Ovary (tissue), 9 donors: ENCODE results near the gene SOCS1. TPM values are rescaled to one million over a fixed set of nuclear protein-coding genes. Genes with fewer than 3 reads are reported as not detected.

Experiments
- DNase-seq, 5 donors: peaks; one replicate each; pipeline ENCODE4 v3.0.0-alpha.2; 2019 to 2020
- H3K27ac ChIP-seq, 2 donors: fragments of 200-600 bp; one replicate each; pipeline versions ENCODE4 v1.5.1 to v1.8.0; 2019 to 2022
- H3K27me3 ChIP-seq: fragments of 200-600 bp; one replicate; pipeline ENCODE4 v1.8.0; 2022
- H3K36me3 ChIP-seq: fragments of 200-600 bp; sonication (generic); one replicate; pipeline ENCODE4 v1.5.1; 2019
- H3K4me1 ChIP-seq: one replicate; pipeline ENCODE4 v1.8.1; 2013; ENCODE audit warnings: mild to moderate bottlenecking, moderate library complexity; ENCODE audit not compliant: insufficient read depth
- H3K4me3 ChIP-seq: fragments of 200-600 bp; sonication (generic); one replicate; pipeline ENCODE4 v1.5.1; 2017
- H3K9me3 ChIP-seq, 2 donors: fragments of 200-600 bp in 1 of 2; sonication (generic) in 1 of 2; one replicate each; pipeline versions ENCODE4 v1.5.1 to v1.8.1; 2013 to 2019; ENCODE audit warnings: mild to moderate bottlenecking in 1 of 2, moderate library complexity in 1 of 2
- EP300 ChIP-seq: sonication (generic); formaldehyde crosslinking; IDR thresholded peaks from one replicate; pipeline ENCODE4 v1.6.1; 2017; ENCODE audit warnings: antibody characterized with exemption
- POLR2A ChIP-seq: fragments of 450-650 bp; IDR thresholded peaks from one replicate; pipeline ENCODE4 v1.6.1; 2017; ENCODE audit warnings: antibody characterized with exemption, mild to moderate bottlenecking, moderate library complexity
- WGBS, 3 donors: extraction: QIAGEN DNeasy Blood & Tissue Kit in 1 of 3; methylation state at CpG; one replicate each; pipeline versions ENCODE4 v1.1.5 to v1.1.7; 2013 to 2017; 5-methylcytosine and 5-hydroxymethylcytosine counted together
- intact Hi-C, 4 donors: fragments of 100-400 bp; cut with DNase I; formaldehyde crosslinking; loops; one replicate each; pipeline versions ENCODE4 v1.11.0 to v1.15.1; 2022 to 2023
- polyA plus RNA-seq, 2 donors: library from polyadenylated mRNA; stranded (reverse); fragments of 200-250 nt in 1 of 2; fragments of 350-450 nt in 1 of 2; fragmentation: Illumina TruSeq in 1 of 2; extraction: RNeasy Lipid Tissue Mini Kit (QIAGEN cat#74804) in 1 of 2; gene quantifications; one replicate each; pipeline ENCODE4 v1.2.3, GENCODE V29; 2013 to 2014
- total RNA-seq, 7 donors: library from RNA; depleted of rRNA in 2 of 7; stranded (reverse); fragments of >200 nt in 2 of 7; fragmentation: NEBNext Ultra II Directional in 3 of 7; extraction: Animal tissue kit (Norgen Biotek cat#: 25700) in 3 of 7; gene quantifications; one replicate each; pipeline versions ENCODE4 v1.1.0 to v1.2.4, GENCODE V29; 2016 to 2023
- TF ChIP-seq, protein P1 (sequence below), 3 donors: fragments of 450-650 bp in 2 of 3; fragments of 200-600 bp in 1 of 3; IDR thresholded peaks; one replicate each; pipeline versions ENCODE4 v1.5.1 to v1.8.0; 2016 to 2022; ENCODE audit warnings: antibody characterized with exemption in 3 of 3, mild to moderate bottlenecking in 1 of 3
- donor health status: DM: no; HTN: no; CAD: no; lungs with moderate emphysema.
- donor health status: DM: no; HTN: no; CAD: no.
- donor health status: Bipolar disorder and iron deficiency.
- donor health status: DM: yes; HTN: yes; CAD: no.
- donor health status: DM: no; HTN: no; CAD: no.
- donor health status: DM: yes; HTN: yes; CAD: no.

SOCS1 gene
- total and polyA plus RNA-seq, 9 donors: 1.1 to 42.7 (median 8.3) TPM

DNA sequence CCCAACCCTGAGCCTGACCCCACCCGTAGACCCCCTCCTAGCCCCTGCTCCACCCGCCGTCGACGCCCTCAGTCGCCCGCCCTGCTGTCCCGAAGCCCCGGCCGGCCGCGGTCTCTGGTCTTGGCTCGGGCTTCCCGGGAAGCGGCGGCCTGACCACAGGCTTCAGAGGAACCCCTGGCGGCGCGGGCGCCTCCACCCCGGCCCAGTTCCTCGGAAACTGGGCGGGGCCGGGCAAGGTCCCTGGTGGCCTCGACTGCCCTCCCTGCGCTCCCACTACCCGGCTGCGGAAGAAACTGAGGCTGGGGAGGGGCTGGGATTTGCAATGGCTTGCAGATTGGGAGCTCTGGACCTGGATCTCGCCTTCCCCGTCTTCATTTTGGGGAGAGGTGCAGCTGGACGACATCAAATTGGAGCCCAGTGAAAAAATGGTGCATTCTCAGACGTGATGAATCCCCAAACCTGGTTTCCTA, 692 bp upstream of the SOCS1 start:
- DNase-seq: peak in 2 of 5 donors; percentile 63 to 80
- Histone ChIP-seq H3K27ac (peak overlapping the region; percentile 73 to 99), H3K9me3 (no peaks in the 10 kb centered on the region), H3K4me1 (peaks cover 6% of the 10 kb centered on the region), H3K4me3 (peak overlapping the region; percentile 87), H3K27me3 (no peaks in the 10 kb centered on the region), H3K36me3 (no peaks in the 10 kb centered on the region)
- intact Hi-C loops: loop anchor here (2.0 to 10.0 kb wide), 6 partner anchors 56 to 286 kb away; partner anchors contain the start of gene RMI2 (in 2 of the 4)
- TF ChIP-seq POLR2A: no peak
- TF ChIP-seq, protein P1, sequence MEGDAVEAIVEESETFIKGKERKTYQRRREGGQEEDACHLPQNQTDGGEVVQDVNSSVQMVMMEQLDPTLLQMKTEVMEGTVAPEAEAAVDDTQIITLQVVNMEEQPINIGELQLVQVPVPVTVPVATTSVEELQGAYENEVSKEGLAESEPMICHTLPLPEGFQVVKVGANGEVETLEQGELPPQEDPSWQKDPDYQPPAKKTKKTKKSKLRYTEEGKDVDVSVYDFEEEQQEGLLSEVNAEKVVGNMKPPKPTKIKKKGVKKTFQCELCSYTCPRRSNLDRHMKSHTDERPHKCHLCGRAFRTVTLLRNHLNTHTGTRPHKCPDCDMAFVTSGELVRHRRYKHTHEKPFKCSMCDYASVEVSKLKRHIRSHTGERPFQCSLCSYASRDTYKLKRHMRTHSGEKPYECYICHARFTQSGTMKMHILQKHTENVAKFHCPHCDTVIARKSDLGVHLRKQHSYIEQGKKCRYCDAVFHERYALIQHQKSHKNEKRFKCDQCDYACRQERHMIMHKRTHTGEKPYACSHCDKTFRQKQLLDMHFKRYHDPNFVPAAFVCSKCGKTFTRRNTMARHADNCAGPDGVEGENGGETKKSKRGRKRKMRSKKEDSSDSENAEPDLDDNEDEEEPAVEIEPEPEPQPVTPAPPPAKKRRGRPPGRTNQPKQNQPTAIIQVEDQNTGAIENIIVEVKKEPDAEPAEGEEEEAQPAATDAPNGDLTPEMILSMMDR (IDR thresholded peaks at IDR 0.05): no peak
- no peak for TF ChIP-seq EP300
- 0 to 2% (median 0%) methylated on average over 25 to 32 of the region's 32 CpGs for WGBS, 3 donors

DNA sequence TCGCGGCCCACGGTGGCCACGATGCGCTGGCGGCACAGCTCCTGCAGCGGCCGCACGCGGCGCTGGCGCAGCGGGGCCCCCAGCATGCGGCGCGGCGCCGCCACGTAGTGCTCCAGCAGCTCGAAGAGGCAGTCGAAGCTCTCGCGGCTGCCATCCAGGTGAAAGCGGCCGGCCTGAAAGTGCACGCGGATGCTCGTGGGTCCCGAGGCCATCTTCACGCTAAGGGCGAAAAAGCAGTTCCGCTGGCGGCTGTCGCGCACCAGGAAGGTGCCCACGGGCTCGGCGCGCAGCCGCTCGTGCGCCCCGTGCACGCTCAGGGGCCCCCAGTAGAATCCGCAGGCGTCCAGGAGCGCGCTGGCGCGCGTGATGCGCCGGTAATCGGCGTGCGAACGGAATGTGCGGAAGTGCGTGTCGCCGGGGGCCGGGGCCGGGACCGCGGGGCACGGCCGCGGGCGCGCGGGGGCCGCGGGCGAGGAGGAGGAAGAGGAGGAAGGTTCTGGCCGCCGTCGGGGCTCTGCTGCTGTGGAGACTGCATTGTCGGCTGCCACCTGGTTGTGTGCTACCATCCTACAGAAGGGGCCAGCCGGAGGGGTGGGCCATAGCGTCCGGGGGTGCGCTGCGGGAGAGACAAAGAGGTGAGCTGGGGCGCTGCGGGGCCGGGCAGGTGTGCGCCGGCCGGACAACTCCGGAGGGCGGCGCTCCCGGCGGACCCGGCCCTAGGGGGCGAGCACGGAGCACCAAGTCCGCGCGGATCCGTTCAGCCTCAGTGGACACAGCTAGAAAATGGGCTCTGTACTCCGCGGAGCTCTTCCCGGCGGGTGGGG, 879 bp downstream of the SOCS1 start:
- intact Hi-C loops: loop anchor here (2.0 to 10.0 kb wide), 4 partner anchors 57 to 284 kb away; partner anchors contain the start of gene RMI2 (in 2 of the 4)
- WGBS, 3 donors: 1% methylated on average over 50 to 105 of the region's 105 CpGs
- H3K27me3 ChIP-seq: no peaks in the 10 kb centered on the region
- no peaks in the 10 kb centered on the region for H3K9me3 ChIP-seq
- DNase-seq: peak; percentile 44 to 73 (median 63)
- peak overlapping the region; percentile 82 to 99 for H3K27ac ChIP-seq
- H3K4me3 ChIP-seq: peak overlapping the region; percentile 87
- peaks cover 6% of the 10 kb centered on the region for H3K4me1 ChIP-seq
- TF ChIP-seq, protein P1 (IDR thresholded peaks at IDR 0.05): peak in 1 of 3 donors; percentile 37
- no peak for TF ChIP-seq EP300
- H3K36me3 ChIP-seq: no peaks in the 10 kb centered on the region

DNA sequence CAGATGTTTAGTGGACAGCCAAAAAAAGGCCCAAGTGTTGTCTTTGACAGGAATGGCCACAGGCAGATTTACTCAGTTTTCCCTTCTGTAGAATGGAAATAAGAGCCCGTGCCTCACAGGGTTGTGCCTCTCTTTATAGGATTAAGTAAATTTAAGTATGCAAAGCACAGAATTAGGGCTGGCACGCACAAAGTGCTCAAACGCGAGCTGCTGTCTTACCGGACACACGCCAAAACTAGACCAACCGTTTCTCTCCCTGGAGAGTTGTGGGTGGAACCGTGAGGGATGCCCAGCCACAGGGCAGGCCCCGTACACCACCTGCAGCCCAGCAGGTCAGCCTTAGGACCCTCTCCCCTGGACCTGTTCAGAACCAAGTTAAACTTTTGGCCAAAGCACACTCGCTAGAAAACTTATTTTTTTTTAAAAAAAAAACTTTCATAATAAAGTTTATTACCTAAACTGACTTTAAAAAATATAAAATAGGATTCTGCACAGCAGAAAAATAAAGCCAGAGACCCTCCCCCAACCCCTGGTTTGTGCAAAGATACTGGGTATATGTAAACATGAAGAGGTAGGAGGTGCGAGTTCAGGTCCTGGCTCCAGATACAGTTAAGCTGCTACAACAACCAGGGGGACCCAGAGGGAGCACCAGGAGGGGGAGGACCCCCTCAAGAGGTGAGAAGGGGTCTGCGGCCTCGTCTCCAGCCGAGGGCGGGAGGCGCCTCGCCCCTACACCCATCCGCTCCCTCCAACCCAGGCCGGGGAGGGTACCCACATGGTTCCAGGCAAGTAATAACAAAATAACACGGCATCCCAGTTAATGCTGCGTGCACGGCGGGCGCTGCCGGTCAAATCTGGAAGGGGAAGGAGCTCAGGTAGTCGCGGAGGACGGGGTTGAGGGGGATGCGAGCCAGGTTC, 1.8 kb downstream of the SOCS1 start:
- Histone ChIP-seq H3K27me3 (no peaks in the 10 kb centered on the region), H3K9me3 (no peaks in the 10 kb centered on the region), H3K4me3 (peak overlapping the region; percentile 87), H3K4me1 (peaks cover 6% of the 10 kb centered on the region), H3K27ac (peak overlapping the region; percentile 21 to 82), H3K36me3 (no peaks in the 10 kb centered on the region)
- WGBS, 3 donors: 24 to 29% (median 29%) methylated on average over 27 to 29 of the region's 29 CpGs
- TF ChIP-seq EP300: no peak
- TF ChIP-seq, protein P1 (IDR thresholded peaks at IDR 0.05): no peak
- no peak for TF ChIP-seq POLR2A
- intact Hi-C loops: loop anchor here in 3 of 4 donors (2.0 to 10.0 kb wide), 2 partner anchors 91 to 283 kb away; partner anchors contain the start of gene RMI2 (in 2 of the 3)
- DNase-seq: no peak
